HFFc6 (cell line): ENCODE results near the gene STX12. TPM values are rescaled to one million over a fixed set of nuclear protein-coding genes. Genes with fewer than 3 reads are reported as not detected.

ENCODE experiments used
- DNase-seq: peaks from one replicate; pipeline ENCODE4 v3.0.0-alpha.2; 2018
- H3K27ac Mint-ChIP-seq: 2 replicates; pipeline ENCODE4 v1.8.0; 2020; ENCODE audit warnings: mild to moderate bottlenecking, mixed read lengths
- H3K27me3 Mint-ChIP-seq: 2 replicates; pipeline ENCODE4 v1.8.0; 2021; ENCODE audit warnings: mild to moderate bottlenecking, moderate library complexity, mixed read lengths; ENCODE audit not compliant: insufficient read depth
- H3K36me3 Mint-ChIP-seq: 2 replicates; pipeline ENCODE4 v1.8.0; 2021; ENCODE audit warnings: low read depth, mixed read lengths
- H3K4me1 Mint-ChIP-seq: 2 replicates; pipeline ENCODE4 v1.8.0; 2020; ENCODE audit warnings: low read depth, mixed read lengths
- H3K4me3 Mint-ChIP-seq: 2 replicates; pipeline ENCODE4 v1.8.0; 2020; ENCODE audit warnings: mild to moderate bottlenecking, moderate library complexity, mixed read lengths
- H3K9me3 Mint-ChIP-seq: 2 replicates; pipeline ENCODE4 v1.8.0; 2020; ENCODE audit warnings: mild to moderate bottlenecking, mixed read lengths
- total RNA-seq, 6 experiments: library from RNA; stranded (reverse); fragmentation: NEBNext Ultra II Directional; extraction: Animal tissue kit (Norgen Biotek cat#: 25700); gene quantifications; 2 replicates in 1 of 6; 3 replicates in 5 of 6; pipeline ENCODE4 v1.2.3, GENCODE V29; 2021
- TF ChIP-seq, protein P1 (sequence below): fragments of 200-600 bp; sonication (generic); IDR thresholded peaks from 2 replicates; pipeline ENCODE4 v1.5.0; 2021; ENCODE audit warnings: antibody characterized with exemption, mild to moderate bottlenecking

STX12 gene
- total RNA-seq, 6 experiments from 2014 or later = 38.6 to 58.1 (median 46.2) TPM

DNA sequence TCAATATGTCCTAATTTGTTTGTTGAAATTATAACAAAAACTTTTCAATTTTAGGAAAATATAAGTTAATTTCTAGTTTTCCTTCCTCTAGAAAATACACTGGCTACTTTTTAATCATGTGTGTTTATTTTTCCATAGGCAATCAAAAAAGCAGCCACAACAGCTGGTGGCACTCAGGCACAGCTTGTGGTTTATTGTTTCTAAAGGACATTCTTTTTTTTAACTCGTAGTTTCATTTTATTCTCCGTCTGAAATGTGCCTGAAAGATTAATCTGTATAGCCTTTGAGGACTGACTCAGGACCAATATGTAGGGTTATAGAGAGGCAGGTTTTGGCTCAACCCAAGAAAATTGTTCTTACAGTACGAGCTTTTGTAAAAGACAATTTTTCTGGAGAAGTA, 20.7 kb upstream of the STX12 start:
- Mint-ChIP-seq H3K27me3 (no peaks in the 10 kb centered on the region; the same call in 1 of the 2 replicates), H3K9me3 (no peaks in the 10 kb centered on the region), H3K27ac (no peak overlapping the region), H3K4me3 (no peak overlapping the region), H3K4me1 (peaks cover 9% of the 10 kb centered on the region), H3K36me3 (peaks cover 19% of the 10 kb centered on the region; the same call in 1 of the 2 replicates)
- no peak for DNase-seq
- TF ChIP-seq, protein P1, sequence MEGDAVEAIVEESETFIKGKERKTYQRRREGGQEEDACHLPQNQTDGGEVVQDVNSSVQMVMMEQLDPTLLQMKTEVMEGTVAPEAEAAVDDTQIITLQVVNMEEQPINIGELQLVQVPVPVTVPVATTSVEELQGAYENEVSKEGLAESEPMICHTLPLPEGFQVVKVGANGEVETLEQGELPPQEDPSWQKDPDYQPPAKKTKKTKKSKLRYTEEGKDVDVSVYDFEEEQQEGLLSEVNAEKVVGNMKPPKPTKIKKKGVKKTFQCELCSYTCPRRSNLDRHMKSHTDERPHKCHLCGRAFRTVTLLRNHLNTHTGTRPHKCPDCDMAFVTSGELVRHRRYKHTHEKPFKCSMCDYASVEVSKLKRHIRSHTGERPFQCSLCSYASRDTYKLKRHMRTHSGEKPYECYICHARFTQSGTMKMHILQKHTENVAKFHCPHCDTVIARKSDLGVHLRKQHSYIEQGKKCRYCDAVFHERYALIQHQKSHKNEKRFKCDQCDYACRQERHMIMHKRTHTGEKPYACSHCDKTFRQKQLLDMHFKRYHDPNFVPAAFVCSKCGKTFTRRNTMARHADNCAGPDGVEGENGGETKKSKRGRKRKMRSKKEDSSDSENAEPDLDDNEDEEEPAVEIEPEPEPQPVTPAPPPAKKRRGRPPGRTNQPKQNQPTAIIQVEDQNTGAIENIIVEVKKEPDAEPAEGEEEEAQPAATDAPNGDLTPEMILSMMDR = no peak

GRCh38 chr1:27755286-27755685, 17.7 kb upstream of the STX12 start:
- H3K27me3 Mint-ChIP-seq = no peaks in the 10 kb centered on the region; the same call in 1 of the 2 replicates
- H3K27ac Mint-ChIP-seq = no peak overlapping the region
- TF ChIP-seq, protein P1 = no peak
- peaks cover 16% of the 10 kb centered on the region for H3K4me1 Mint-ChIP-seq
- no peak overlapping the region for H3K4me3 Mint-ChIP-seq
- DNase-seq = no peak
- H3K9me3 Mint-ChIP-seq = no peaks in the 10 kb centered on the region
- peaks cover 18% of the 10 kb centered on the region for H3K36me3 Mint-ChIP-seq

DNA sequence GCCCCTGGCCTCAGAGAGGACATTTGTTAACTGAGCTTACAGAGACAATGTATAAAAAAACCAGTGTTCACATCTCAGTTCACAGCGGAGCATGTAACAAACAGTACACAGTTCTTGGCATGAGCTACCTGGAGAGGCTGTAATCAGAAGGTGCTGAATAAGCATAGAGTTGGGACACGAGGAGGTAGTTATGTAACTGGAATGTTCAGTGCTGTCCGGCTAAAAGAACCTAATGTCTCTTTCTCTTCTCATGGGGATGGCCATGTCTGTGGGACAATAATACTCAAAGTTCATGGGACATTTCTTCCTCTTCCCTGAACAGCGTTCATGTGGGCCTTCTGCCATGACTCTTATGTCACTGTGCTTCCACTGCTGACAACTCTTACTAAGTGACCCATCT, 17.2 kb upstream of the STX12 start:
- TF ChIP-seq, protein P1 = no peak
- no peak overlapping the region for H3K4me3 Mint-ChIP-seq
- H3K4me1 Mint-ChIP-seq = peaks cover 16% of the 10 kb centered on the region
- DNase-seq = no peak
- no peaks in the 10 kb centered on the region; the same call in 1 of the 2 replicates for H3K27me3 Mint-ChIP-seq
- H3K27ac Mint-ChIP-seq = no peak overlapping the region
- peaks cover 15% of the 10 kb centered on the region for H3K36me3 Mint-ChIP-seq
- no peaks in the 10 kb centered on the region for H3K9me3 Mint-ChIP-seq

DNA sequence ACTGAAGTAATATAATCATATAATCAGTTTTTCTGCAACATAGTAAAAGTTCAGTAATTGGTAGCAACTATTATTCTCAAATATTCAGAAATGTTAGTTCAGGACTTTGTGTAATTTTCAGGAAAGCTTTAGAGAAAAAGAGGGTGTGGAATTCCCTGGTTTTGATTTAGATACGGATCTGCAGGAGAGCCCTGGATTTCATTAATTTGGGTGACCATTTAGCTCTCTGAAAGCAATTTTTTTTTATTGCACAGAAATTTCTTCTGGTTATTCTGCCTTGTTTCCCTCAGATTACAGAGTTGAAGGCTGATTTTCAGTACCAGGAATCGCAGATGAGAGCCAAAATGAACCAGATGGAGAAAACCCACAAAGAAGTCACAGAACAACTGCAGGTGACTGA, 13.8 kb upstream of the STX12 start:
- H3K27me3 Mint-ChIP-seq = no peaks in the 10 kb centered on the region
- H3K9me3 Mint-ChIP-seq = no peaks in the 10 kb centered on the region
- H3K27ac Mint-ChIP-seq = no peak overlapping the region; the same call in 1 of the 2 replicates
- TF ChIP-seq, protein P1 = no peak
- no peak overlapping the region for H3K4me3 Mint-ChIP-seq
- H3K4me1 Mint-ChIP-seq = peaks cover 7% of the 10 kb centered on the region
- peaks cover 14% of the 10 kb centered on the region for H3K36me3 Mint-ChIP-seq
- no peak for DNase-seq

- peaks cover 14% of the 10 kb centered on the region for H3K36me3 Mint-ChIP-seq
- no peak overlapping the region for H3K4me3 Mint-ChIP-seq
- H3K27me3 Mint-ChIP-seq = no peaks in the 10 kb centered on the region
- TF ChIP-seq, protein P1 = no peak
- no peak for DNase-seq
- H3K27ac Mint-ChIP-seq = no peak overlapping the region
- H3K4me1 Mint-ChIP-seq = peaks cover 7% of the 10 kb centered on the region
- H3K9me3 Mint-ChIP-seq = no peaks in the 10 kb centered on the region
These were observed 12.6 kb upstream of the STX12 start for GRCh38 chr1:27760426-27760825.

DNA sequence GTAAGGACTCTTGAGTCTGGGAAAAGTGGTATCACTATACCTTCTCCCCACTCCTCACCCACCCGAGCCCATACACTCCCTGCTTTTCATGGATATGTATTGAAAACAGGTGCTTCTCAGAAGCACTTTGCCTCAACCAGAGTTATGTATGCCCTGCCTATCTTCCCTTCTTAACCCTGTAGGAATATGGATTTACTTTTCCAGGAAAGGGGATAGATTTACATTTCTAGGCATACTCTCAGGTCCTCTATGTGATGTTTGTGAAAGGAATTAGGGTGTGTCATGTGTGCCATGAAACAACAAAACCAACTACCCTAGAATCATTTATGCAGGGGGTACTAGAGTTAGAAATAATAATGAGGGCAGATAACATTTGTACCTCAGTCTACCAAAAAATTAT, 11.0 kb upstream of the STX12 start:
- DNase-seq = no peak
- H3K27ac Mint-ChIP-seq = no peak overlapping the region
- peaks cover 7% of the 10 kb centered on the region for H3K4me1 Mint-ChIP-seq
- no peaks in the 10 kb centered on the region for H3K9me3 Mint-ChIP-seq
- no peak overlapping the region for H3K4me3 Mint-ChIP-seq
- TF ChIP-seq, protein P1 = no peak
- peaks cover 10% of the 10 kb centered on the region for H3K36me3 Mint-ChIP-seq
- no peaks in the 10 kb centered on the region for H3K27me3 Mint-ChIP-seq
